CD8-positive, alpha-beta memory T cell (primary cell): Measurements from ENCODE around the gene TBC1D23. TPM values are rescaled to one million over a fixed set of nuclear protein-coding genes. Genes with fewer than 3 reads are reported as not detected.

ENCODE experiments used
- CTCF ChIA-PET: fragments of 350-600 bp; sonication (Branson Sonifier 250); formaldehyde crosslinking; loops from one replicate; lab custom pipeline; 2021; ENCODE audit warnings: antibody characterized with exemption; lab: Charles Lee
- POLR2A ChIA-PET: fragments of 350-600 bp; sonication (Branson Sonifier 250); formaldehyde crosslinking; loops from one replicate; lab custom pipeline; 2021; ENCODE audit warnings: antibody characterized with exemption; lab: Charles Lee
- DNase-seq, 5 donors: peaks; one replicate each; pipeline versions ENCODE4 v3.0.0 to v3.0.0-alpha.2; 2020 to 2022; ENCODE audit warnings: mixed read lengths in 1 of 5
- H3K27ac ChIP-seq: one replicate; pipeline ENCODE4 v1.7.0; 2013; ENCODE audit warnings: low read depth, mild to moderate bottlenecking, low read length, moderate library complexity
- H3K27me3 ChIP-seq: 2 replicates; pipeline ENCODE4 v1.7.0; 2013; ENCODE audit warnings: low read length, mild to moderate bottlenecking; ENCODE audit not compliant: insufficient read depth, poor library complexity, severe bottlenecking
- H3K36me3 ChIP-seq: 2 replicates; pipeline ENCODE4 v1.7.0; 2013; ENCODE audit warnings: mild to moderate bottlenecking, low read length, moderate library complexity; ENCODE audit not compliant: insufficient read depth
- H3K4me1 ChIP-seq: 2 replicates; pipeline ENCODE4 v1.7.0; 2013; ENCODE audit warnings: mild to moderate bottlenecking, low read length, moderate library complexity; ENCODE audit not compliant: insufficient read depth
- H3K4me3 ChIP-seq: 2 replicates; pipeline ENCODE4 v1.7.0; 2013; ENCODE audit warnings: mild to moderate bottlenecking, low read length
- H3K9me3 ChIP-seq: 2 replicates; pipeline ENCODE4 v1.7.0; 2013; ENCODE audit warnings: mild to moderate bottlenecking, low read length
- H3K27ac Mint-ChIP-seq, 8 donors: one replicate each; pipeline ENCODE4 v1.8.0; 2020 to 2021; ENCODE audit warnings: mixed read lengths in 8 of 8, mild to moderate bottlenecking in 6 of 8, inconsistent platforms in 3 of 8, moderate library complexity in 3 of 8
- H3K27me3 Mint-ChIP-seq, 2 donors: one replicate each; pipeline ENCODE4 v1.8.0; 2020 to 2021; ENCODE audit warnings: mixed read lengths in 2 of 2, mild to moderate bottlenecking in 1 of 2, moderate library complexity in 1 of 2
- H3K36me3 Mint-ChIP-seq, 3 donors: one replicate each; pipeline ENCODE4 v1.8.0; 2020 to 2021; ENCODE audit warnings: mixed read lengths in 3 of 3, inconsistent platforms in 1 of 3, mild to moderate bottlenecking in 1 of 3
- H3K4me1 Mint-ChIP-seq, 3 donors: one replicate each; pipeline ENCODE4 v1.8.0; 2020 to 2021; ENCODE audit warnings: mixed read lengths in 3 of 3, inconsistent platforms in 1 of 3, mild to moderate bottlenecking in 1 of 3
- H3K4me3 Mint-ChIP-seq, 7 donors: one replicate each; pipeline ENCODE4 v1.8.0; 2020 to 2021; ENCODE audit warnings: mixed read lengths in 7 of 7, mild to moderate bottlenecking in 6 of 7, moderate library complexity in 4 of 7, inconsistent platforms in 2 of 7
- H3K9me3 Mint-ChIP-seq, 5 donors: one replicate each; pipeline ENCODE4 v1.8.0; 2020 to 2022; ENCODE audit warnings: mixed read lengths in 5 of 5, mild to moderate bottlenecking in 3 of 5, moderate library complexity in 2 of 5, inconsistent platforms in 1 of 5
- polyA plus RNA-seq: library from polyadenylated mRNA; unstranded; fragments of 300-500 nt; fragmentation: Illumina TruSeq; gene quantifications from one replicate; pipeline ENCODE4 v1.2.3, GENCODE V29; 2021
- total RNA-seq, 2 experiments: library from RNA; stranded (reverse); gene quantifications; one replicate each; pipeline ENCODE4 v1.2.3, GENCODE V29; 2021

The TBC1D23 gene
- 10 to 100 TPM; 21.0 to 23.1 TPM for total RNA-seq
- 21.9 TPM for polyA plus RNA-seq

DNA sequence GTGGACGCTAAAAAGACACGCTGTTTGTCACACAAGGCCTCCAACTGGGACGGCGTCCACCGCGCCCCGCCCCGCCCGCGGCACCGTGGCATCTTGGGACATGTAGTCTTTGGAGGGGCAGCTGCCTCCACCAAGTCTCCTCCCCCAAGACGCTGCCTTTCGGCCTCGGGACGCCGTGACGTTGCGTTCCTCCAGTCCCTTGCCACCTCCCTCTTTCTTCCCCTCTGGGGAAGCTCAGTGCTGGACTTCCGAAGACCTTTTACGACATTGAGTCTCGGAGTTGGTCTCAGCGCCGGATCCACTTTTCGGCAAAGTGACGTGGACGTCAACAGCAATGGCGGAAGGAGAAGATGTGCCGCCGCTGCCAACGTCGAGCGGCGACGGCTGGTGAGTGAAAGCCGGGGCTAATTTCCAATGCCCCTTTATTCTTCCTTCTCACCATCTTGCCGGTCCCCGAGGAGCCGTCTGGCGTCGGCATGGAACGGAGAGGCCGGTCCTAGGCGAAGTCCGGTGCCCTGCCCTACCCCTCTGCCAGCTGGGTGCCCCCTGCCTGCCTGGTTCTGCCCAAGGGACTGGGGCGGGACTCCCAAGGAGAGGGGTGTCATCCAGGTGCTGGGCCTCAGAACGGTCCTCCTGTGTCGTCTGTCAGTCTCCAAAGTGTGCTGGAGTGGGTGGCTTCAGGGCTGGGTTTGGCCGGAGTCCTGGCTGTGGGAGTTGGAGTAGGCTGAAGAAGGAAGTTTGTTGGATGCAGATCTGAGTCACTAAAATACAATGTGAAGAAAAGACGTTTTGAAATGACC lies at the start of gene TBC1D23:
Gene TBC1D23 (plus strand): TSS at position 308 of the 800 bp plus-strand sequence. CDS start 27 bp downstream, at position 335.
- Mint-ChIP-seq H3K9me3 (no peaks in the 10 kb centered on the region), H3K27ac (peak within 1 kb of the TSS; percentile 94 to 100 (median 96)), H3K27me3 (no peaks in the 10 kb centered on the region), H3K4me3 (peak within 1 kb of the TSS; percentile 89 to 96 (median 92)), H3K4me1 (peaks cover 43 to 66% (median 60%) of the 10 kb centered on the region in 3 donors), H3K36me3 (peaks cover 0 to 10% (median 4%) of the 10 kb centered on the region in 3 donors)
- no peaks in the 10 kb centered on the region for H3K36me3 ChIP-seq
- H3K4me1 ChIP-seq: peaks cover 26% of the 10 kb centered on the region
- POLR2A ChIA-PET: interaction anchor here (0.6 to 1.8 kb wide), 7 partner anchors 9 to 1426 kb away, joined by 3 to 10 read pairs (median 6); partner anchors contain the start of genes CMSS1, LNP1, NIT2 and RPL24
- H3K4me3 ChIP-seq: peak within 1 kb of the TSS; percentile 88
- H3K9me3 ChIP-seq: no peaks in the 10 kb centered on the region
- peak; percentile 94 to 98 (median 97) for DNase-seq
- H3K27me3 ChIP-seq: no peaks in the 10 kb centered on the region
- CTCF ChIA-PET: interaction anchor here (1.1 to 2.5 kb wide), 4 partner anchors 12 to 443 kb away, joined by 3 to 8 read pairs (median 5); partner anchors contain the start of gene CMSS1
- H3K27ac ChIP-seq: peak within 1 kb of the TSS; percentile 93

DNA sequence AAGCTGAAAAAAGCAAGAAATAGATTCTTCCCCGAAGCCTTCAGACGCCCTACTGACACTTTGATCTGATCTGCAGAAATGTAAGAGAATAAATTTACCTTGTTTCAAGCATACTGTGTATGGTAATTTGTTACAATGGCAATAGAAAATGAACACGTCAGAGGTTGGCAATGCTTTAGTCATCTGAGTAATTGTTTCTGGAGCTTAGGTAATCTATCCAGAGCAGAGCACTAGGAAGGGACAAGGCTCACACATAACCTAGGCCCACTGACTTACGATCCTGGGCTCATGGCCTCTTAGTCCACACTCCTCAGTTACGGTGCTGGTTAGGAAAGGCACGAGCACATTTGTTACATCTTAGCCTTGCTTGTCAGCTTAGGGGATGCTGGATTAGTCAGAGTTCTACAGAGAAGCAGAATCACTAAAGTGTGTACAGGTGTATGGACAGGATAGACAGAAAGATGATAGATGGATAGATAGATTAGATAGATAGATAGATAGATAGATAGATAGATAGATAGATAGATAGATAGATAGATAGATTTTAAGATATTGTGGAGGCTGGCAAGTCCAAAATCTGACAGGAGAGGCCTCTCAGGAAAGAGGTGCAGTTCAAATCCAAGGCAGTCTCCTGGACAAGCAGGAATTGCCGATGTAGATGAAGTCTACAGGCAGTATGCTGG lies 46.8 kb upstream of the TBC1D23 start:
- ChIA-PET CTCF (no interaction called here), POLR2A (no interaction called here)
- Histone ChIP-seq H3K9me3 (no peaks in the 10 kb centered on the region), H3K4me1 (peaks cover 13% of the 10 kb centered on the region), H3K27ac (no peak overlapping the region), H3K27me3 (no peaks in the 10 kb centered on the region), H3K4me3 (no peak overlapping the region), H3K36me3 (no peaks in the 10 kb centered on the region)
- Mint-ChIP-seq H3K4me1 (peaks cover 16 to 22% (median 21%) of the 10 kb centered on the region in 3 donors), H3K4me3 (no peak overlapping the region), H3K9me3 (peaks cover under 1 to 4% (median 3%) of the 10 kb centered on the region in 5 donors), H3K27ac (no peak overlapping the region), H3K27me3 (peaks cover 12 to 34% of the 10 kb centered on the region in 2 donors), H3K36me3 (no peaks in the 10 kb centered on the region)
- DNase-seq: no peak

DNA sequence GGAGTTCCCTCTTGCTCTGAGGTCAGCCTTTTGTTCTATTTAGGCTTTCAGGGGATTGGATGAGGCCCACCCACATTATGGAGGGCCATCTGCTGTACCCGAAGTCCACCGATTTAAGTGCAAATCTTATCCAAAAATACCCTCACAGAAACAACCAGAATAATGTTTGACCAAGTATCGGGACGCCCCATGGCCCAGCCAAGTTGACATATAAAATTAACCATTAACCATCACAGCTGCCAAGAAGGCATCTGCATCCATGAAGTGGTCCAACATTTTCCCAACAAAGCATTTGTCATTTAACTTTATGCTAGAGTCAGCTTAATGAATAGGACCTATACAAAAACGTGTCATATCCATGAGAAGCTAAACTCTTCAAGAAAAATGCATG lies 46.2 kb upstream of the TBC1D23 start:
- Mint-ChIP-seq H3K4me1 (peaks cover 15 to 20% (median 18%) of the 10 kb centered on the region in 3 donors), H3K27me3 (peaks cover 12 to 39% of the 10 kb centered on the region in 2 donors), H3K9me3 (peaks cover 5 to 9% (median 7%) of the 10 kb centered on the region in 5 donors), H3K27ac (no peak overlapping the region), H3K36me3 (peaks cover 0 to 4% (median 1%) of the 10 kb centered on the region in 3 donors), H3K4me3 (no peak overlapping the region)
- H3K4me1 ChIP-seq: peaks cover 13% of the 10 kb centered on the region
- no peak for DNase-seq
- CTCF ChIA-PET: no interaction called here
- H3K27ac ChIP-seq: no peak overlapping the region
- no peaks in the 10 kb centered on the region for H3K27me3 ChIP-seq
- no peak overlapping the region for H3K4me3 ChIP-seq
- H3K9me3 ChIP-seq: no peaks in the 10 kb centered on the region
- H3K36me3 ChIP-seq: no peaks in the 10 kb centered on the region
- POLR2A ChIA-PET: no interaction called here

DNA sequence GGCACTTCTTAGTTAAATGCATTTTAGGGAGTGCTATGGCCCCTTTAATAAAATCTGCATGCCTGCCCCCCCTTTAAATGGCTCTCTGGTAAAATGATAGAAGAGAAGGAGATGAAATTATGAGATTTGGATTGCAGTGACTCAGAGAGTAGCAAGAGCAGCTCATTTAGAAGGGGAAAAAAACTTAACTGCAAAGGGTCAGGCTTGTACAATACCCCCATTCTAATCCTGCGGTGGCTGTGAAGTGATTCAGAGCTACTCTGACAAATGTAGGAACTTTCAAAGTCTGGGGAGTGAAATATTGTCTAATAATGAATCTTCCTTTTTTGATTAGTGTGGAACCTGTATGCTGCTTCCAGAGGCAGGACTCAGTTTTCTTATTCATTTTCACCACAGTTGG lies 44.1 kb upstream of the TBC1D23 start:
- H3K9me3 ChIP-seq: no peaks in the 10 kb centered on the region
- H3K9me3 Mint-ChIP-seq: peaks cover 5 to 16% (median 7%) of the 10 kb centered on the region in 5 donors
- DNase-seq: no peak
- H3K4me3 Mint-ChIP-seq: no peak overlapping the region
- no peak overlapping the region for H3K27ac Mint-ChIP-seq
- ChIA-PET POLR2A (no interaction called here), CTCF (no interaction called here)
- no peak overlapping the region for H3K4me3 ChIP-seq
- H3K4me1 ChIP-seq: no peaks in the 10 kb centered on the region
- H3K4me1 Mint-ChIP-seq: peaks cover 0 to 2% (median 0%) of the 10 kb centered on the region in 3 donors
- H3K27me3 ChIP-seq: no peaks in the 10 kb centered on the region
- H3K27ac ChIP-seq: no peak overlapping the region
- no peaks in the 10 kb centered on the region for H3K36me3 ChIP-seq
- peaks cover 12 to 44% of the 10 kb centered on the region in 2 donors for H3K27me3 Mint-ChIP-seq
- peaks cover 0 to 4% (median 1%) of the 10 kb centered on the region in 3 donors for H3K36me3 Mint-ChIP-seq

DNA sequence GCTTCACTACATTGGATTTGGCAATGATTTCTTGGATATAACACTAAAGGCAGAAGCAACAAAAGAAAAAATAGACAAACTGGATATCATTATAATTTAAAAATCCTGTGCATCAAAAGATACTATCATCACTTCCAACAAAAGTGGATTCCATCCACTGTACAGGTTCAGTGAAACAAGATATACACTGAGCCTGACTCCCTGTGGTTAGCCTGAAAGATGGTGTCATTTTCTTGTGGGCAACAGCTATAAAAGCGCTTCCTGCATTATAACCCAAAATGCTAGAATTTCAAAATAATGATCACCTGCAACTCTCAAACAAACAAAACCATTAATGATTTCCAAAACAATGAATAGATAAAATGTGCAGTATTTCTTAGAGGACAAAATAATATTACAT lies 39.6 kb upstream of the TBC1D23 start:
- CTCF ChIA-PET: no interaction called here
- Histone ChIP-seq H3K27ac (no peak overlapping the region), H3K4me1 (no peaks in the 10 kb centered on the region), H3K4me3 (no peak overlapping the region), H3K27me3 (no peaks in the 10 kb centered on the region), H3K36me3 (no peaks in the 10 kb centered on the region), H3K9me3 (no peaks in the 10 kb centered on the region)
- H3K4me1 Mint-ChIP-seq: peaks cover 0 to 2% (median 0%) of the 10 kb centered on the region in 3 donors
- POLR2A ChIA-PET: no interaction called here
- no peak overlapping the region for H3K27ac Mint-ChIP-seq
- H3K4me3 Mint-ChIP-seq: no peak overlapping the region
- H3K36me3 Mint-ChIP-seq: peaks cover 0 to 4% (median 1%) of the 10 kb centered on the region in 3 donors
- H3K9me3 Mint-ChIP-seq: peaks cover 5 to 16% (median 7%) of the 10 kb centered on the region in 5 donors
- no peak for DNase-seq
- peaks cover 6 to 36% of the 10 kb centered on the region in 2 donors for H3K27me3 Mint-ChIP-seq

DNA sequence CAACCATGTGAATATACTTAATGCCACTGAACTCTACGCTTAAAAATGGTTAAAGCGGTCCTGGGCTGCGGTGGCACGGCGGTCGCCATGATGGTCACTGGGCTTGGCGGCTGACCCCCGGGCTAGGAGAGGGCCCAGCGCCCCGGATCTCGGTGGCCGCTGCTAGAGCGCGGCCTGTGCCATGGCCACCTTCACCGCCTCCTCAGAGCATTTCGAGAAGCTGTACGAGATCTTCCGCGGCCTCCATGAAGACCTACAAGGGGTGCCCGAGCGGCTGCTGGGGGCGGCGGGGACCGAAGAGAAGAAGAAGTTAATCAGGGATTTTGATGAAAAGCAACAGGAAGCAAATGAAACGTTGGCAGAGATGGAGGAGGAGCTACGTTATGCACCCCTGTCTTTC lies 35.6 kb upstream of the TBC1D23 start:
- no peak for DNase-seq
- no peaks in the 10 kb centered on the region for H3K9me3 ChIP-seq
- Mint-ChIP-seq H3K4me1 (peaks cover 0 to 5% (median 4%) of the 10 kb centered on the region in 3 donors), H3K9me3 (peaks cover 0 to 5% (median 0%) of the 10 kb centered on the region in 5 donors), H3K36me3 (no peaks in the 10 kb centered on the region), H3K4me3 (no peak overlapping the region), H3K27me3 (peaks cover 2 to 6% of the 10 kb centered on the region in 2 donors), H3K27ac (no peak overlapping the region)
- no peak overlapping the region for H3K27ac ChIP-seq
- no peak overlapping the region for H3K4me3 ChIP-seq
- H3K36me3 ChIP-seq: no peaks in the 10 kb centered on the region
- no peaks in the 10 kb centered on the region for H3K27me3 ChIP-seq
- no peaks in the 10 kb centered on the region for H3K4me1 ChIP-seq
- ChIA-PET CTCF (no interaction called here), POLR2A (no interaction called here)

DNA sequence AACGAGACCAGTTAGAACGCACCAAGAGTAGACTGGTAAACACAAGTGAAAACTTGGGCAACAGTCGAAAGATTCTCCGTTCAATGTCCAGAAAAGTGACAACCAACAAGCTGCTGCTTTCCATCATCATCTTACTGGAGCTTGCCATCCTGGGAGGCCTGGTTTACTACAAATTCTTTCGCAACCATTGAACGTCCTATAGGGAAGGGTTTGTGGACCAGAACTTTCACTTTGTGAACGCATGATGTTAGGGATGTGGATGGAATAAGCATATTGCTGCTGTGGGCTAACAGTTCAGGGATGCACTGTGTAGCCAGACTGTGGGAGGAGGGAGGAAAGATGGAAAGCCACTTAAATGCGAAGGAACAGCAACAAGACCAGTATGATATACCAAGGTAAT lies 34.9 kb upstream of the TBC1D23 start:
- no peak overlapping the region for H3K4me3 Mint-ChIP-seq
- H3K4me1 ChIP-seq: no peaks in the 10 kb centered on the region
- H3K36me3 ChIP-seq: no peaks in the 10 kb centered on the region
- no peaks in the 10 kb centered on the region for H3K36me3 Mint-ChIP-seq
- ChIA-PET CTCF (no interaction called here), POLR2A (no interaction called here)
- H3K4me3 ChIP-seq: no peak overlapping the region
- H3K4me1 Mint-ChIP-seq: peaks cover 0 to 5% (median 3%) of the 10 kb centered on the region in 3 donors
- no peaks in the 10 kb centered on the region for H3K9me3 ChIP-seq
- no peak for DNase-seq
- H3K9me3 Mint-ChIP-seq: peaks cover 0 to 2% (median 0%) of the 10 kb centered on the region in 5 donors
- H3K27me3 Mint-ChIP-seq: peaks cover 2 to 7% of the 10 kb centered on the region in 2 donors
- H3K27ac ChIP-seq: no peak overlapping the region
- H3K27me3 ChIP-seq: no peaks in the 10 kb centered on the region
- H3K27ac Mint-ChIP-seq: no peak overlapping the region
